ENCODE data around the gene CLDN6.

DNA sequence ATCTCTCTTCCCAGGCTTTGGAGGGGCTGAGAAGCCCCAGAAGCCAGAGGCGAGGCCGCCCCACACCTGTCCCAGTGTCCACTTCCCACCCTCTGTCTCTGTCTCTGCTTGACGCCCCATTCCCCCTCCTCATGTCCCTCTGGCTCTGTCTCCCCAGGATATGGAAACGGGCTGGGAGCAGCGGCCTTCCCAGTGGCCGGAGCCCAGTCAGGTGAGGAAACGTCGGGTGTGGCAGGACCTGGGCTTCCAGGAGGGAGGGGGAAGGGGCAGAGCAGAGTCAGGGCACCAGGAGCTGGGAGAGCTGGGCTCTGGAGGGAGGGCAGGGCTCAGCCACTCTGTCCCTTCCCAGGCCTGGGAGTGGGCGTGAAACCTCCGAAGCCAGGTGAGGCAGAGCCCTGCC is 27.1 kb downstream of the CLDN6 start:
- TF ChIP-seq ZNF565 (CRISPR knock-in tag; conservative IDR thresholded peaks at IDR 0.05; ENCODE audit: low read depth): no peak
- no peak for TF ChIP-seq ARNTL (CRISPR knock-in tag; IDR thresholded peaks at IDR 0.05; ENCODE audit: borderline replicate concordance, low read depth)
- TF ChIP-seq ZFP3 (CRISPR knock-in tag; IDR thresholded peaks at IDR 0.05): no peak
- TF ChIP-seq POU6F1 (CRISPR knock-in tag; IDR thresholded peaks at IDR 0.05; ENCODE audit: borderline replicate concordance, low read depth): no peak
- TF ChIP-seq BACH2 (CRISPR knock-in tag; IDR thresholded peaks at IDR 0.05; ENCODE audit: borderline replicate concordance): no peak
- TF ChIP-seq, protein P1, sequence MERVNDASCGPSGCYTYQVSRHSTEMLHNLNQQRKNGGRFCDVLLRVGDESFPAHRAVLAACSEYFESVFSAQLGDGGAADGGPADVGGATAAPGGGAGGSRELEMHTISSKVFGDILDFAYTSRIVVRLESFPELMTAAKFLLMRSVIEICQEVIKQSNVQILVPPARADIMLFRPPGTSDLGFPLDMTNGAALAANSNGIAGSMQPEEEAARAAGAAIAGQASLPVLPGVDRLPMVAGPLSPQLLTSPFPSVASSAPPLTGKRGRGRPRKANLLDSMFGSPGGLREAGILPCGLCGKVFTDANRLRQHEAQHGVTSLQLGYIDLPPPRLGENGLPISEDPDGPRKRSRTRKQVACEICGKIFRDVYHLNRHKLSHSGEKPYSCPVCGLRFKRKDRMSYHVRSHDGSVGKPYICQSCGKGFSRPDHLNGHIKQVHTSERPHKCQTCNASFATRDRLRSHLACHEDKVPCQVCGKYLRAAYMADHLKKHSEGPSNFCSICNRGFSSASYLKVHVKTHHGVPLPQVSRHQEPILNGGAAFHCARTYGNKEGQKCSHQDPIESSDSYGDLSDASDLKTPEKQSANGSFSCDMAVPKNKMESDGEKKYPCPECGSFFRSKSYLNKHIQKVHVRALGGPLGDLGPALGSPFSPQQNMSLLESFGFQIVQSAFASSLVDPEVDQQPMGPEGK (CRISPR knock-in tag; IDR thresholded peaks at IDR 0.05; ENCODE audit: borderline replicate concordance): no peak
- TF ChIP-seq TOX (CRISPR knock-in tag; IDR thresholded peaks at IDR 0.05; ENCODE audit: borderline replicate concordance): no peak
- no peak for TF ChIP-seq ZFP30 (CRISPR knock-in tag; IDR thresholded peaks at IDR 0.05)
- TF ChIP-seq RARB (CRISPR knock-in tag; IDR thresholded peaks at IDR 0.05): no peak
